ENCODE measurements around the gene PLAAT1. TPM values are rescaled to one million over a fixed set of nuclear protein-coding genes. Genes with fewer than 3 reads are reported as not detected.

PLAAT1 gene
- total RNA-seq, 6 experiments from 2014 or later = 0.31 TPM; not detected in 5

- no peak for TF ChIP-seq POLR2A (IDR thresholded peaks at IDR 0.05)
- TF ChIP-seq CTCF (IDR thresholded peaks at IDR 0.05) = no peak
- no peaks in the 10 kb centered on the region for H3K36me3 ChIP-seq
- no peak overlapping the region for H3K27ac ChIP-seq
- no peak overlapping the region for H3K4me3 ChIP-seq
- DNase-seq = no peak
- no peak for ATAC-seq
- 62% methylated on average over 3 of the region's 3 CpGs for WGBS (ENCODE audit: insufficient coverage, low coverage, low lambda C conversion rate, missing lambda C conversion rate)
- no peaks in the 10 kb centered on the region for H3K27me3 ChIP-seq
- intact Hi-C loops (cut with DNase I) = no loop called here
- no peaks in the 10 kb centered on the region for H3K4me1 ChIP-seq
- no peaks in the 10 kb centered on the region for H3K9me3 ChIP-seq
Measured at GRCh38 chr3:193271101-193271840, 30.2 kb downstream of the PLAAT1 start.

GRCh38 chr3:193292386-193292785 lies 51.4 kb downstream of the PLAAT1 start:
- 33% methylated on average over 3 of the region's 3 CpGs for WGBS (ENCODE audit: insufficient coverage, low coverage, low lambda C conversion rate, missing lambda C conversion rate)
- Histone ChIP-seq H3K27ac (no peak overlapping the region), H3K36me3 (no peaks in the 10 kb centered on the region), H3K9me3 (no peaks in the 10 kb centered on the region), H3K27me3 (no peaks in the 10 kb centered on the region), H3K4me1 (no peaks in the 10 kb centered on the region), H3K4me3 (no peak overlapping the region)
- intact Hi-C loops (cut with DNase I) = no loop called here
- ATAC-seq = no peak
- no peak for DNase-seq
- TF ChIP-seq POLR2A (IDR thresholded peaks at IDR 0.05) (no peak), CTCF (IDR thresholded peaks at IDR 0.05) (no peak)

GRCh38 chr3:193295985-193296384 lies 55.0 kb downstream of the PLAAT1 start:
- Histone ChIP-seq H3K4me1 (no peaks in the 10 kb centered on the region), H3K4me3 (no peak overlapping the region), H3K27me3 (no peaks in the 10 kb centered on the region), H3K36me3 (no peaks in the 10 kb centered on the region), H3K9me3 (no peaks in the 10 kb centered on the region), H3K27ac (no peak overlapping the region)
- DNase-seq = no peak
- 44% methylated on average over 1 of the region's 2 CpGs for WGBS (ENCODE audit: insufficient coverage, low coverage, low lambda C conversion rate, missing lambda C conversion rate)
- intact Hi-C loops (cut with DNase I) = no loop called here
- no peak for ATAC-seq
- no peak for TF ChIP-seq CTCF (IDR thresholded peaks at IDR 0.05)
- no peak for TF ChIP-seq POLR2A (IDR thresholded peaks at IDR 0.05)

- intact Hi-C loops (cut with DNase I) = no loop called here
Measured at GRCh38 chr3:193297421-193297820, 56.4 kb downstream of the PLAAT1 start.

More at GRCh38 chr3:193297421-193297820, 56.4 kb downstream of the PLAAT1 start:
- Histone ChIP-seq H3K9me3 (no peaks in the 10 kb centered on the region), H3K27ac (no peak overlapping the region), H3K4me3 (no peak overlapping the region), H3K27me3 (no peaks in the 10 kb centered on the region), H3K4me1 (no peaks in the 10 kb centered on the region), H3K36me3 (no peaks in the 10 kb centered on the region)
- TF ChIP-seq POLR2A (IDR thresholded peaks at IDR 0.05) = no peak
- no peak for TF ChIP-seq CTCF (IDR thresholded peaks at IDR 0.05)
- WGBS (ENCODE audit: insufficient coverage, low coverage, low lambda C conversion rate, missing lambda C conversion rate) = 62% methylated on average over 4 of the region's 5 CpGs
- DNase-seq (no peak), ATAC-seq (no peak)

All from right lobe of liver (tissue), 6 donors.